IMR-90 (cell line): ENCODE results near the gene CPLX1. TPM values are rescaled to one million over a fixed set of nuclear protein-coding genes. Genes with fewer than 3 reads are reported as not detected.

Experiments
- ATAC-seq: fragments of 200-7000 bp; cut with Tn5 transposase; 2 replicates; pipeline ENCODE4 v1.9.1; 2020; ENCODE audit warnings: low read depth, mild to moderate bottlenecking, moderate library complexity
- BruUV-seq: library from RNA; stranded (reverse); fragments of 400-500 nt; replicated peaks from 2 replicates; lab custom pipeline; 2021; lab: Mats Ljungman, UMichigan
- CTCF ChIA-PET: fragments of 300-600 bp; formaldehyde crosslinking; extraction: SDS; loops from one replicate; lab custom pipeline; 2021; ENCODE audit warnings: antibody characterized with exemption; lab: Yijun Ruan, JAX
- POLR2A ChIA-PET: fragments of 300-600 bp; sonication (Branson Sonifier 250); formaldehyde crosslinking; loops from one replicate; lab custom pipeline; 2022; ENCODE audit warnings: antibody characterized with exemption; ENCODE audit not compliant: unreplicated experiment; lab: Charles Lee
- DNase-seq: peaks from one replicate; pipeline ENCODE4 v3.0.0; 2013
- H2AFZ ChIP-seq: replicated peaks from 2 replicates; pipeline ENCODE3; 2013; ENCODE audit warnings: low read length, mild to moderate bottlenecking; ENCODE audit not compliant: poor library complexity
- H2AK5ac ChIP-seq: 2 replicates; pipeline ENCODE4 v1.6.1; 2013; ENCODE audit warnings: low read depth, low read length, inconsistent platforms
- H2AK9ac ChIP-seq: replicated peaks from 2 replicates; pipeline ENCODE3; 2013; ENCODE audit warnings: mild to moderate bottlenecking, low read depth, low read length, moderate library complexity; ENCODE audit not compliant: poor library complexity
- H2BK120ac ChIP-seq: 2 replicates; pipeline ENCODE4 v1.6.1; 2013; ENCODE audit warnings: low read depth, low read length, inconsistent platforms
- H2BK15ac ChIP-seq: 3 replicates; pipeline ENCODE4 v1.6.1; 2013; ENCODE audit warnings: low read depth, low read length, inconsistent platforms
- H2BK20ac ChIP-seq: 2 replicates; pipeline ENCODE4 v1.6.1; 2013; ENCODE audit warnings: low read depth, mild to moderate bottlenecking, inconsistent platforms, low read length, moderate library complexity
- H2BK5ac ChIP-seq: 2 replicates; pipeline ENCODE4 v1.6.1; 2013; ENCODE audit warnings: mild to moderate bottlenecking, low read depth, low read length, inconsistent platforms; ENCODE audit not compliant: poor library complexity, severe bottlenecking
- H3K14ac ChIP-seq: replicated peaks from 2 replicates; pipeline ENCODE4 v1.6.1; 2013; ENCODE audit warnings: low read depth, low read length, inconsistent platforms
- H3K18ac ChIP-seq: 2 replicates; pipeline ENCODE4 v1.6.1; 2013; ENCODE audit warnings: low read depth, low read length, control low read depth
- H3K23ac ChIP-seq: 2 replicates; pipeline ENCODE4 v1.6.1; 2013; ENCODE audit warnings: low read depth, low read length, inconsistent platforms
- H3K27ac ChIP-seq: 2 replicates; pipeline ENCODE4 v1.5.1; 2013; ENCODE audit warnings: mild to moderate bottlenecking, control low read depth, low read length; ENCODE audit not compliant: insufficient read depth
- H3K27me3 ChIP-seq: 2 replicates; pipeline ENCODE4 v1.6.1; 2013; ENCODE audit warnings: low read length; ENCODE audit not compliant: control insufficient read depth, insufficient read depth
- H3K36me3 ChIP-seq: 2 replicates; pipeline ENCODE4 v1.6.1; 2013; ENCODE audit warnings: low read length, mixed read lengths; ENCODE audit not compliant: control insufficient read depth, insufficient read depth
- H3K4ac ChIP-seq: 2 replicates; pipeline ENCODE4 v1.6.1; 2013; ENCODE audit warnings: low read depth, low read length, inconsistent platforms
- H3K4me1 ChIP-seq: 2 replicates; pipeline ENCODE4 v1.6.1; 2013; ENCODE audit warnings: low read length, mixed read lengths; ENCODE audit not compliant: control insufficient read depth, insufficient read depth
- H3K4me2 ChIP-seq: 2 replicates; pipeline ENCODE4 v1.6.1; 2013; ENCODE audit warnings: low read depth, mild to moderate bottlenecking, control low read depth, low read length, moderate library complexity
- H3K4me3 ChIP-seq: 2 replicates; pipeline ENCODE4 v1.5.1; 2013; ENCODE audit warnings: low read depth, mild to moderate bottlenecking, control low read depth, low read length, moderate library complexity; ENCODE audit not compliant: insufficient read depth
- H3K56ac ChIP-seq: 2 replicates; pipeline ENCODE4 v1.6.1; 2013; ENCODE audit warnings: low read length, inconsistent platforms; ENCODE audit not compliant: insufficient read depth; ENCODE audit errors: extremely low read depth
- H3K79me1 ChIP-seq, 2 experiments: 2 replicates each; pipeline ENCODE4 v1.6.1; 2013; ENCODE audit warnings: low read length in 2 of 2, inconsistent platforms in 1 of 2, low read depth in 1 of 2
- H3K9ac ChIP-seq: 2 replicates; pipeline ENCODE4 v1.6.1; 2013; ENCODE audit warnings: low read depth, low read length, control low read depth
- H3K9me1 ChIP-seq: 2 replicates; pipeline ENCODE4 v1.6.1; 2013; ENCODE audit warnings: low read length, inconsistent platforms; ENCODE audit not compliant: insufficient read depth
- H3K9me3 ChIP-seq: 2 replicates; pipeline ENCODE4 v1.6.1; 2013; ENCODE audit warnings: low read length; ENCODE audit not compliant: control insufficient read depth, insufficient read depth
- H4K20me1 ChIP-seq: 2 replicates; pipeline ENCODE4 v1.6.1; 2013; ENCODE audit warnings: low read length, inconsistent platforms; ENCODE audit not compliant: insufficient read depth
- H4K5ac ChIP-seq: 2 replicates; pipeline ENCODE4 v1.6.1; 2013; ENCODE audit warnings: mild to moderate bottlenecking, low read depth, low read length, control low read depth
- H4K8ac ChIP-seq, 2 experiments: 2 replicates each; pipeline ENCODE4 v1.6.1; 2013; ENCODE audit warnings: low read depth in 2 of 2, low read length in 2 of 2, control low read depth in 1 of 2, inconsistent platforms in 1 of 2
- H4K91ac ChIP-seq: 2 replicates; pipeline ENCODE4 v1.6.1; 2013; ENCODE audit warnings: low read depth, low read length, inconsistent platforms; ENCODE audit not compliant: insufficient read depth
- BHLHE40 ChIP-seq: fragments of 150-350 bp; IDR thresholded peaks from 2 replicates; pipeline ENCODE4 v1.6.1; 2016; ENCODE audit warnings: mild to moderate bottlenecking, low read depth, low read length
- FOS ChIP-seq: fragments of 150-350 bp; IDR thresholded peaks from 2 replicates; pipeline ENCODE4 v1.6.1; 2016; ENCODE audit warnings: low read depth, low read length
- MAFK ChIP-seq: IDR thresholded peaks from 2 replicates; pipeline ENCODE4 v1.6.1; 2012; ENCODE audit warnings: low read depth, low read length, improper control_type of control experiment
- MAZ ChIP-seq: IDR thresholded peaks from 2 replicates; pipeline ENCODE4 v1.6.1; 2012; ENCODE audit warnings: low read depth, mild to moderate bottlenecking, low read length, improper control_type of control experiment, moderate library complexity, borderline replicate concordance
- MXI1 ChIP-seq: IDR thresholded peaks from 2 replicates; pipeline ENCODE4 v1.6.1; 2012; ENCODE audit warnings: low read depth, mild to moderate bottlenecking, low read length, moderate library complexity, borderline replicate concordance
- NFE2L2 ChIP-seq: fragments of 150-350 bp; IDR thresholded peaks from 2 replicates; pipeline ENCODE4 v1.6.1; 2016; ENCODE audit warnings: low read depth, mild to moderate bottlenecking, low read length
- RAD21 ChIP-seq: IDR thresholded peaks from 2 replicates; pipeline ENCODE4 v1.6.1; 2012; ENCODE audit warnings: low read length, improper control_type of control experiment
- WGBS, 2 experiments: methylation state at CpG; one replicate each; pipeline versions ENCODE4 v1.1.5 to v1.1.7; 2013; ENCODE audit warnings: missing lambda C conversion rate in 2 of 2; ENCODE audit not compliant: insufficient read length in 1 of 2; ENCODE audit errors: extremely low coverage in 2 of 2; 5-methylcytosine and 5-hydroxymethylcytosine counted together
- dilution Hi-C: fragments of 300-500 bp; cut with HindIII; formaldehyde crosslinking; loops from one replicate; pipeline ENCODE4 v1.14.3; 2018; ENCODE audit warnings: low sequenced_read_pairs; ENCODE audit not compliant: unreplicated experiment
- in situ Hi-C: fragments of 300-500 bp; cut with MboI; formaldehyde crosslinking; loops from 3 replicates; pipeline ENCODE4 v1.14.3; 2019; ENCODE audit warnings: low sequenced_read_pairs, inconsistent platforms, mixed read lengths
- intact Hi-C: fragments of 100-400 bp; cut with micrococcal nuclease; formaldehyde crosslinking; loops from 2 replicates; pipeline ENCODE4 v1.10.0; 2022
- polyA plus RNA-seq, 3 experiments: library from polyadenylated mRNA; depleted of rRNA; stranded (reverse); fragments of >200 nt; gene quantifications; 2 replicates each; pipeline ENCODE4 v1.2.3, GENCODE V29; 2012; ENCODE audit warnings: low replicate concordance in 1 of 3
- total RNA-seq: library from RNA; depleted of rRNA; stranded (reverse); fragments of >200 nt; gene quantifications from 2 replicates; pipeline ENCODE4 v1.2.3, GENCODE V29; 2012
- TF ChIP-seq, protein P1 (sequence below): fragments of 150-350 bp; IDR thresholded peaks from 2 replicates; pipeline ENCODE4 v1.6.1; 2017; ENCODE audit warnings: mild to moderate bottlenecking, antibody characterized with exemption, low read length, low read depth
- TF ChIP-seq, protein P2 (sequence below): conservative IDR thresholded peaks from 2 replicates; pipeline ENCODE4 v1.5.1; 2012; ENCODE audit warnings: mild to moderate bottlenecking, low read depth, low read length, improper control_type of control experiment
- TF ChIP-seq, protein P3 (sequence below): fragments of 150-350 bp; IDR thresholded peaks from 2 replicates; pipeline ENCODE4 v1.6.1; 2016; ENCODE audit warnings: low read depth, mild to moderate bottlenecking, low read length, moderate library complexity, borderline replicate concordance

The CPLX1 gene
- total and polyA plus RNA-seq, 2 of the 4 experiments (the other 2 are of a cell fraction) = 0.05 TPM; not detected in 1

DNA sequence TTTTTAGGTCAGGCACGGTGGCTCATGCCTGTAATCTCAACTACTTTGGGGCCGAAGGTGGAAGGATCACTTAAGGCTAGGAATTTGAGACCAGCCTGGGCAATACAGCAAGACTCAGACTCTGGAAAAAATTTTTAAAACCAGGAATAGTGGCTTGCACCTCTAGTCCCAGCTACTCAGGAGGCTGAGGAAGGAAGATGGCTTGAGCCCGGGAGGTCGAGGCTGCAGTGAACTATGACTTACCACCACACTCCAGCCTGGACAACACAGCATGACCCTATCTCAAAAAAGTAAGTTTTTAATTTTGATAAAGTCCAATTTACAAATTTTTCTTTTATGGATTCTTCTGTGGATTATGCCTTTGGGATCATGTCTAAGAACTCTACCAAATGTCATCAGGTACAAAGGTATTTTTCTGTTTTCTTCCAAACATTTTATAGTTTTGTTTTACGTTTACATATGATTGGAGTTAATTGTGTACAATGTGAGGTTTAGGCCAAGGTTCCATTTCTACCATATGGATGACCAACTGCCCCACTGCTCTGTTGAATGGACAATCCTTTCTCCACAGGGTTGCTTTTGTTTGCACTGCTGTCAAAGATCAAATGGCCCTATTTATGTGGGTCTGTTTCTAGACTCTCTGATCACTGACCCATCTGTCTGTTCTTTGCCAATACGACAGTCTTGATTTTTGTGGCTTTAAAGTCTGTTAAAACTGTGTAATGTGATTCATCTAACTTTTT is 48.2 kb downstream of the CPLX1 start:
- H4K91ac ChIP-seq = no peak overlapping the region

More for the DNA sequence above, 48.2 kb downstream of the CPLX1 start:
- no peak overlapping the region for H3K14ac ChIP-seq
- CTCF ChIA-PET = no interaction called here
- no peak overlapping the region for H2AK5ac ChIP-seq
- H3K27ac ChIP-seq = no peak overlapping the region
- H3K18ac ChIP-seq = no peak overlapping the region
- H2AK9ac ChIP-seq = no peak overlapping the region
- DNase-seq (no peak), ATAC-seq (no peak)
- in situ Hi-C loops (no loop called here), intact Hi-C loops (no loop called here), dilution Hi-C loops (no loop called here)
- no peak overlapping the region for H3K23ac ChIP-seq
- H2AFZ ChIP-seq = no peak overlapping the region
- H3K4me3 ChIP-seq = no peak overlapping the region
- H3K27me3 ChIP-seq = no peaks in the 10 kb centered on the region
- H3K79me1 ChIP-seq = peaks cover 26 to 69% of the 10 kb centered on the region in 2 experiments
- peaks cover 46% of the 10 kb centered on the region for H3K36me3 ChIP-seq
- WGBS, 2 experiments = no CpG with 5 or more reads among the region's 6 CpGs
- POLR2A ChIA-PET = no interaction called here
- peaks cover 76% of the 10 kb centered on the region for H4K20me1 ChIP-seq
- no peaks in the 10 kb centered on the region for H3K9me3 ChIP-seq
- H3K56ac ChIP-seq = no peak overlapping the region
- H4K8ac ChIP-seq = no peak overlapping the region
- H3K4me2 ChIP-seq = no peak overlapping the region
- TF ChIP-seq MAFK (no peak), NFE2L2 (no peak), MAZ (no peak), BHLHE40 (no peak), RAD21 (no peak), MXI1 (no peak), FOS (no peak)
- TF ChIP-seq, protein P1, sequence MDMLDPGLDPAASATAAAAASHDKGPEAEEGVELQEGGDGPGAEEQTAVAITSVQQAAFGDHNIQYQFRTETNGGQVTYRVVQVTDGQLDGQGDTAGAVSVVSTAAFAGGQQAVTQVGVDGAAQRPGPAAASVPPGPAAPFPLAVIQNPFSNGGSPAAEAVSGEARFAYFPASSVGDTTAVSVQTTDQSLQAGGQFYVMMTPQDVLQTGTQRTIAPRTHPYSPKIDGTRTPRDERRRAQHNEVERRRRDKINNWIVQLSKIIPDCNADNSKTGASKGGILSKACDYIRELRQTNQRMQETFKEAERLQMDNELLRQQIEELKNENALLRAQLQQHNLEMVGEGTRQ = no peak
- TF ChIP-seq, protein P2, sequence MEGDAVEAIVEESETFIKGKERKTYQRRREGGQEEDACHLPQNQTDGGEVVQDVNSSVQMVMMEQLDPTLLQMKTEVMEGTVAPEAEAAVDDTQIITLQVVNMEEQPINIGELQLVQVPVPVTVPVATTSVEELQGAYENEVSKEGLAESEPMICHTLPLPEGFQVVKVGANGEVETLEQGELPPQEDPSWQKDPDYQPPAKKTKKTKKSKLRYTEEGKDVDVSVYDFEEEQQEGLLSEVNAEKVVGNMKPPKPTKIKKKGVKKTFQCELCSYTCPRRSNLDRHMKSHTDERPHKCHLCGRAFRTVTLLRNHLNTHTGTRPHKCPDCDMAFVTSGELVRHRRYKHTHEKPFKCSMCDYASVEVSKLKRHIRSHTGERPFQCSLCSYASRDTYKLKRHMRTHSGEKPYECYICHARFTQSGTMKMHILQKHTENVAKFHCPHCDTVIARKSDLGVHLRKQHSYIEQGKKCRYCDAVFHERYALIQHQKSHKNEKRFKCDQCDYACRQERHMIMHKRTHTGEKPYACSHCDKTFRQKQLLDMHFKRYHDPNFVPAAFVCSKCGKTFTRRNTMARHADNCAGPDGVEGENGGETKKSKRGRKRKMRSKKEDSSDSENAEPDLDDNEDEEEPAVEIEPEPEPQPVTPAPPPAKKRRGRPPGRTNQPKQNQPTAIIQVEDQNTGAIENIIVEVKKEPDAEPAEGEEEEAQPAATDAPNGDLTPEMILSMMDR = no peak
- TF ChIP-seq, protein P3, sequence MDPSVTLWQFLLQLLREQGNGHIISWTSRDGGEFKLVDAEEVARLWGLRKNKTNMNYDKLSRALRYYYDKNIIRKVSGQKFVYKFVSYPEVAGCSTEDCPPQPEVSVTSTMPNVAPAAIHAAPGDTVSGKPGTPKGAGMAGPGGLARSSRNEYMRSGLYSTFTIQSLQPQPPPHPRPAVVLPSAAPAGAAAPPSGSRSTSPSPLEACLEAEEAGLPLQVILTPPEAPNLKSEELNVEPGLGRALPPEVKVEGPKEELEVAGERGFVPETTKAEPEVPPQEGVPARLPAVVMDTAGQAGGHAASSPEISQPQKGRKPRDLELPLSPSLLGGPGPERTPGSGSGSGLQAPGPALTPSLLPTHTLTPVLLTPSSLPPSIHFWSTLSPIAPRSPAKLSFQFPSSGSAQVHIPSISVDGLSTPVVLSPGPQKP = no peak
- H3K4me1 ChIP-seq = peaks cover 7% of the 10 kb centered on the region
- H3K4ac ChIP-seq = no peak overlapping the region
- H3K9ac ChIP-seq = no peak overlapping the region
- H2BK15ac ChIP-seq = no peak overlapping the region
- no peak overlapping the region for H2BK120ac ChIP-seq
- peaks cover 17% of the 10 kb centered on the region for H3K9me1 ChIP-seq
- TSS peak; percentile 9 for BruUV-seq
- H4K5ac ChIP-seq = no peak overlapping the region
- H2BK5ac ChIP-seq = no peak overlapping the region
- H2BK20ac ChIP-seq = no peak overlapping the region
